A673 (cell line): ENCODE data around the gene ECEL1.

Source experiments
- CTCF ChIP-seq: fragments of 300-800, 200-600 bp; sonication (generic); conservative IDR thresholded peaks from 2 replicates; pipeline ENCODE4 v1.5.1; 2017; ENCODE audit warnings: low read depth, mild to moderate bottlenecking, antibody characterized with exemption, low read length, moderate library complexity, mixed read lengths
- EZH2 ChIP-seq: fragments of 200-600 bp; sonication (generic); IDR thresholded peaks from 2 replicates; pipeline ENCODE4 v1.6.1; 2017; ENCODE audit warnings: borderline replicate concordance, low read depth, mild to moderate bottlenecking, mixed read lengths, antibody characterized with exemption, low read length; ENCODE audit not compliant: poor library complexity, severe bottlenecking

- TF ChIP-seq CTCF (no peak), EZH2 (no peak)
Observed at GRCh38 chr2:232529806-232530547, 42.3 kb upstream of the ECEL1 start.
